Keratinocyte (primary cell): ENCODE measurements around the gene RETREG1. TPM values are rescaled to one million over a fixed set of nuclear protein-coding genes. Genes with fewer than 3 reads are reported as not detected.

Experiments used
- DNase-seq: peaks from one replicate; pipeline ENCODE4 v3.0.0-alpha.2; 2011; ENCODE audit warnings: low read depth, missing footprints, low spot score
- FAIRE-seq: peaks from 2 replicates; lab custom pipeline; 2011; peaks lifted over from hg19 to GRCh38; lab: Jason Lieb, UNC
- H2AFZ ChIP-seq: 2 replicates; pipeline ENCODE4 v1.6.0; 2012; ENCODE audit warnings: low read length, control low read depth, inconsistent platforms; ENCODE audit not compliant: control insufficient read depth
- H3K27ac ChIP-seq: 2 replicates; pipeline ENCODE4 v1.5.1; 2011; ENCODE audit warnings: low read length; ENCODE audit not compliant: control insufficient read depth, insufficient read depth
- H3K27me3 ChIP-seq: 3 replicates; pipeline ENCODE4 v1.6.0; 2011; ENCODE audit warnings: low read length; ENCODE audit not compliant: control insufficient read depth, insufficient read depth; ENCODE audit errors: extremely low read depth
- H3K36me3 ChIP-seq, 2 experiments: 2 replicates in 1 of 2; 3 replicates in 1 of 2; pipeline ENCODE4 v1.5.1; 2011; ENCODE audit warnings: low read length in 2 of 2, mild to moderate bottlenecking in 1 of 2; ENCODE audit not compliant: control insufficient read depth in 2 of 2, insufficient read depth in 2 of 2; ENCODE audit errors: extremely low read depth in 1 of 2
- H3K4me1 ChIP-seq: 3 replicates; pipeline ENCODE4 v1.5.1; 2011; ENCODE audit warnings: low read length; ENCODE audit not compliant: control insufficient read depth, insufficient read depth; ENCODE audit errors: extremely low read depth
- H3K4me2 ChIP-seq: 3 replicates; pipeline ENCODE4 v1.6.0; 2011; ENCODE audit warnings: low read depth, low read length; ENCODE audit not compliant: control insufficient read depth, insufficient read depth; ENCODE audit errors: extremely low read depth
- H3K4me3 ChIP-seq, 3 experiments: fragments of 200-600 bp in 1 of 3; sonication (generic) in 1 of 3; 2 replicates in 2 of 3; 3 replicates in 1 of 3; pipeline ENCODE4 v1.5.1; 2011 to 2016; ENCODE audit warnings: low read length in 3 of 3, mild to moderate bottlenecking in 3 of 3, control low read depth in 2 of 3, inconsistent platforms in 1 of 3, low read depth in 1 of 3, mixed read lengths in 1 of 3, mixed run types in 1 of 3, moderate library complexity in 1 of 3; ENCODE audit not compliant: control insufficient read depth in 2 of 3, insufficient read depth in 2 of 3; ENCODE audit errors: extremely low read depth in 1 of 3
- H3K79me2 ChIP-seq: 2 replicates; pipeline ENCODE4 v1.6.0; 2012; ENCODE audit warnings: low read length; ENCODE audit not compliant: control insufficient read depth, insufficient read depth
- H3K9ac ChIP-seq: 3 replicates; pipeline ENCODE4 v1.6.0; 2011; ENCODE audit warnings: low read length; ENCODE audit not compliant: control insufficient read depth, insufficient read depth; ENCODE audit errors: extremely low read depth
- H3K9me1 ChIP-seq: 3 replicates; pipeline ENCODE4 v1.6.0; 2011; ENCODE audit warnings: low read length; ENCODE audit not compliant: control insufficient read depth, insufficient read depth; ENCODE audit errors: extremely low read depth
- H3K9me3 ChIP-seq: 2 replicates; pipeline ENCODE4 v1.5.1; 2012; ENCODE audit warnings: low read depth, low read length; ENCODE audit not compliant: control insufficient read depth
- H4K20me1 ChIP-seq: 3 replicates; pipeline ENCODE4 v1.6.0; 2011; ENCODE audit warnings: low read length; ENCODE audit not compliant: control insufficient read depth, insufficient read depth; ENCODE audit errors: extremely low read depth
- CTCF ChIP-seq, 3 experiments: IDR thresholded peaks in 1 of 3; conservative IDR thresholded peaks in 1 of 3; optimal IDR thresholded peaks in 1 of 3; 2 replicates in 2 of 3; 3 replicates in 1 of 3; pipeline versions ENCODE3 to v1.5.1; 2011; ENCODE audit warnings: low read length in 3 of 3, mild to moderate bottlenecking in 3 of 3, moderate library complexity in 2 of 3, control low read depth in 1 of 3, inconsistent platforms in 1 of 3; ENCODE audit not compliant: insufficient read depth in 2 of 3; ENCODE audit errors: extremely low read depth in 1 of 3
- EZH2 ChIP-seq: IDR thresholded peaks from one replicate; pipeline ENCODE4 v1.6.1; 2012; ENCODE audit warnings: inconsistent platforms, mild to moderate bottlenecking, low read length, moderate library complexity
- dilution Hi-C: fragments of 300-500 bp; cut with MboI; formaldehyde crosslinking; loops from one replicate; pipeline ENCODE4 v1.7.0; 2020; ENCODE audit warnings: low sequenced_read_pairs; ENCODE audit not compliant: extremely low pct_ligation_motif_present
- polyA plus RNA-seq, 5 experiments: library from polyadenylated mRNA; depleted of rRNA in 3 of 5; stranded (reverse) in 3 of 5; stranded (forward) in 1 of 5; unstranded in 1 of 5; fragments of >200 nt; gene quantifications; 1 replicate in 1 of 5; 2 replicates in 3 of 5; 3 replicates in 1 of 5; pipeline versions ENCODE4 v1.2.1 to v1.2.3, GENCODE V29; 2011 to 2012; ENCODE audit warnings: missing spikeins in 2 of 5, low read depth in 1 of 5, low replicate concordance in 1 of 5

The RETREG1 gene
- polyA plus RNA-seq, 1 donor (not counting 4 experiments of a cell fraction or from before 2014, with no cell fraction given): 7.4 TPM

GRCh38 chr5:16534280-16534679 is 82.5 kb downstream of the RETREG1 start:
- Histone ChIP-seq H3K9ac (no peak overlapping the region), H4K20me1 (no peaks in the 10 kb centered on the region), H3K9me1 (no peaks in the 10 kb centered on the region), H2AFZ (no peak overlapping the region), H3K79me2 (no peaks in the 10 kb centered on the region), H3K4me2 (no peak overlapping the region), H3K36me3 (no peaks in the 10 kb centered on the region), H3K27me3 (no peaks in the 10 kb centered on the region), H3K27ac (no peak overlapping the region), H3K9me3 (no peaks in the 10 kb centered on the region), H3K4me1 (peaks cover 15% of the 10 kb centered on the region), H3K4me3 (no peak overlapping the region)
- dilution Hi-C loops: no loop called here
- TF ChIP-seq CTCF (optimal IDR thresholded peaks at IDR 0.05 in 1 of 3, IDR thresholded peaks at IDR 0.05 in 1 of 3, conservative IDR thresholded peaks at IDR 0.05 in 1 of 3; ENCODE audit: extremely low read depth in 1 of 3, insufficient read depth in 2 of 3, low read length in 3 of 3) (no peak), EZH2 (no peak)
- no peak for DNase-seq
- FAIRE-seq: no peak

- dilution Hi-C loops: no loop called here
- no peak for FAIRE-seq
- TF ChIP-seq EZH2: no peak
Measured at GRCh38 chr5:16531063-16531648, 85.6 kb downstream of the RETREG1 start.

GRCh38 chr5:16529306-16529705 is 87.5 kb downstream of the RETREG1 start:
- dilution Hi-C loops: no loop called here
- H3K9ac ChIP-seq: no peak overlapping the region
- no peaks in the 10 kb centered on the region for H3K4me1 ChIP-seq
- no peak overlapping the region for H3K27ac ChIP-seq
- no peak overlapping the region for H3K4me2 ChIP-seq
- no peaks in the 10 kb centered on the region for H3K9me1 ChIP-seq
- H2AFZ ChIP-seq: no peak overlapping the region
- no peaks in the 10 kb centered on the region for H3K36me3 ChIP-seq
- H3K79me2 ChIP-seq: no peaks in the 10 kb centered on the region
- DNase-seq (no peak), FAIRE-seq (no peak)
- H3K9me3 ChIP-seq: no peaks in the 10 kb centered on the region
- H4K20me1 ChIP-seq: no peaks in the 10 kb centered on the region
- no peak overlapping the region for H3K4me3 ChIP-seq
- no peaks in the 10 kb centered on the region for H3K27me3 ChIP-seq
- TF ChIP-seq EZH2 (no peak), CTCF (optimal IDR thresholded peaks at IDR 0.05 in 1 of 3, IDR thresholded peaks at IDR 0.05 in 1 of 3, conservative IDR thresholded peaks at IDR 0.05 in 1 of 3; ENCODE audit: extremely low read depth in 1 of 3, insufficient read depth in 2 of 3, low read length in 3 of 3) (no peak)

More at GRCh38 chr5:16531063-16531648, 85.6 kb downstream of the RETREG1 start:
- Histone ChIP-seq H3K4me1 (peaks cover 5% of the 10 kb centered on the region), H3K9me3 (no peaks in the 10 kb centered on the region), H3K36me3 (no peaks in the 10 kb centered on the region), H3K79me2 (no peaks in the 10 kb centered on the region), H2AFZ (no peak overlapping the region), H3K27ac (no peak overlapping the region), H3K4me2 (no peak overlapping the region), H3K9me1 (no peaks in the 10 kb centered on the region), H3K9ac (no peak overlapping the region), H3K27me3 (no peaks in the 10 kb centered on the region), H3K4me3 (no peak overlapping the region), H4K20me1 (no peaks in the 10 kb centered on the region)
- no peak for DNase-seq
